Ovary (tissue), 3 donors: ENCODE results near the gene COL28A1.

Experiments used
- EP300 ChIP-seq: sonication (generic); formaldehyde crosslinking; IDR thresholded peaks from one replicate; pipeline ENCODE4 v1.6.1; 2017; ENCODE audit warnings: antibody characterized with exemption
- POLR2A ChIP-seq: fragments of 450-650 bp; IDR thresholded peaks from one replicate; pipeline ENCODE4 v1.6.1; 2017; ENCODE audit warnings: antibody characterized with exemption, mild to moderate bottlenecking, moderate library complexity
- TF ChIP-seq, protein P1 (sequence below), 3 donors: fragments of 450-650 bp in 2 of 3; fragments of 200-600 bp in 1 of 3; IDR thresholded peaks; one replicate each; pipeline versions ENCODE4 v1.5.1 to v1.8.0; 2016 to 2022; ENCODE audit warnings: antibody characterized with exemption in 3 of 3, mild to moderate bottlenecking in 1 of 3
- donor health status: DM: no; HTN: no; CAD: no.

GRCh38 chr7:7581531-7582179 is 46.0 kb upstream of the COL28A1 start:
- TF ChIP-seq, protein P1, sequence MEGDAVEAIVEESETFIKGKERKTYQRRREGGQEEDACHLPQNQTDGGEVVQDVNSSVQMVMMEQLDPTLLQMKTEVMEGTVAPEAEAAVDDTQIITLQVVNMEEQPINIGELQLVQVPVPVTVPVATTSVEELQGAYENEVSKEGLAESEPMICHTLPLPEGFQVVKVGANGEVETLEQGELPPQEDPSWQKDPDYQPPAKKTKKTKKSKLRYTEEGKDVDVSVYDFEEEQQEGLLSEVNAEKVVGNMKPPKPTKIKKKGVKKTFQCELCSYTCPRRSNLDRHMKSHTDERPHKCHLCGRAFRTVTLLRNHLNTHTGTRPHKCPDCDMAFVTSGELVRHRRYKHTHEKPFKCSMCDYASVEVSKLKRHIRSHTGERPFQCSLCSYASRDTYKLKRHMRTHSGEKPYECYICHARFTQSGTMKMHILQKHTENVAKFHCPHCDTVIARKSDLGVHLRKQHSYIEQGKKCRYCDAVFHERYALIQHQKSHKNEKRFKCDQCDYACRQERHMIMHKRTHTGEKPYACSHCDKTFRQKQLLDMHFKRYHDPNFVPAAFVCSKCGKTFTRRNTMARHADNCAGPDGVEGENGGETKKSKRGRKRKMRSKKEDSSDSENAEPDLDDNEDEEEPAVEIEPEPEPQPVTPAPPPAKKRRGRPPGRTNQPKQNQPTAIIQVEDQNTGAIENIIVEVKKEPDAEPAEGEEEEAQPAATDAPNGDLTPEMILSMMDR (IDR thresholded peaks at IDR 0.05): no peak
- no peak for TF ChIP-seq POLR2A
- no peak for TF ChIP-seq EP300
